HUES64 (cell line): Measurements from ENCODE around the gene UBXN6.

Experiments used
- H3K27ac ChIP-seq: 2 replicates; pipeline ENCODE4 v1.7.0; 2013; ENCODE audit warnings: low read depth, low read length, inconsistent platforms
- H3K27me3 ChIP-seq: 2 replicates; pipeline ENCODE4 v1.6.1; 2013; ENCODE audit warnings: mild to moderate bottlenecking, low read length; ENCODE audit not compliant: insufficient read depth
- H3K36me3 ChIP-seq: 2 replicates; pipeline ENCODE4 v1.6.1; 2013; ENCODE audit warnings: mild to moderate bottlenecking, low read length; ENCODE audit not compliant: insufficient read depth
- H3K4me1 ChIP-seq: 2 replicates; pipeline ENCODE4 v1.6.1; 2013; ENCODE audit warnings: mild to moderate bottlenecking, low read length, moderate library complexity; ENCODE audit not compliant: insufficient read depth
- H3K4me3 ChIP-seq: 2 replicates; pipeline ENCODE4 v1.5.1; 2013; ENCODE audit warnings: mild to moderate bottlenecking, low read length, moderate library complexity
- H3K9ac ChIP-seq: 2 replicates; pipeline ENCODE4 v1.6.1; 2013; ENCODE audit warnings: mild to moderate bottlenecking, low read depth, low read length
- H3K9me3 ChIP-seq: 2 replicates; pipeline ENCODE4 v1.6.1; 2013; ENCODE audit warnings: low read depth, low read length; ENCODE audit not compliant: insufficient read depth
- WGBS: fragments of 150-250, 120-280 bp; methylation state at CpG from one replicate; pipeline ENCODE4 v1.1.7; 2013; ENCODE audit warnings: missing lambda C conversion rate; 5-methylcytosine and 5-hydroxymethylcytosine counted together

UBXN6 gene

GRCh38 chr19:4500841-4501591 lies 43.4 kb upstream of the UBXN6 start:
- Histone ChIP-seq H3K36me3 (peaks cover 73% of the 10 kb centered on the region), H3K4me3 (no peak overlapping the region), H3K9me3 (no peaks in the 10 kb centered on the region), H3K4me1 (no peaks in the 10 kb centered on the region), H3K9ac (no peak overlapping the region), H3K27ac (no peak overlapping the region), H3K27me3 (no peaks in the 10 kb centered on the region)
- WGBS: 95% methylated on average over 29 of the region's 29 CpGs

GRCh38 chr19:4499855-4500254 lies 42.3 kb upstream of the UBXN6 start:
- H3K4me1 ChIP-seq: no peaks in the 10 kb centered on the region

DNA sequence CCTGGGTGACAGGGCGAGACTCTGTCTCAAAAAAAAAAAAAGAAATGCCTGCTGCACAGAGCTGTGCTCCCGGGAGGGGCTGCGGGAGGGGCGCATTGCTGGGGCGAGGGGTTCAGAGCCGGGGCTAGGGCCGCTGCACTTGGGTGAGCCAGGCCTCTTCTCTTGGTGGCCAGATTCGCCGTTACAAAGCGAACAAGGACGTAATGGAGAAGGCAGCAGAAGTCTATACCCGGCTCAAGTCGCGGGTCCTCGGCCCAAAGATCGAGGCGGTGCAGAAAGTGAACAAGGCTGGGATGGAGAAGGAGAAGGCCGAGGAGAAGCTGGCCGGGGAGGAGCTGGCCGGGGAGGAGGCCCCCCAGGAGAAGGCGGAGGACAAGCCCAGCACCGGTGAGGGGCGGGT lies 41.7 kb upstream of the UBXN6 start:
- H3K9ac ChIP-seq: no peak overlapping the region
- H3K27me3 ChIP-seq: no peaks in the 10 kb centered on the region
- peaks cover 77% of the 10 kb centered on the region for H3K36me3 ChIP-seq
- H3K4me3 ChIP-seq: no peak overlapping the region
- no peaks in the 10 kb centered on the region for H3K4me1 ChIP-seq
- no peak overlapping the region for H3K27ac ChIP-seq
- 94% methylated on average over 23 of the region's 23 CpGs for WGBS
- no peaks in the 10 kb centered on the region for H3K9me3 ChIP-seq

More at GRCh38 chr19:4499855-4500254, 42.3 kb upstream of the UBXN6 start:
- Histone ChIP-seq H3K36me3 (peaks cover 75% of the 10 kb centered on the region), H3K9me3 (no peaks in the 10 kb centered on the region), H3K9ac (no peak overlapping the region), H3K4me3 (no peak overlapping the region), H3K27ac (no peak overlapping the region), H3K27me3 (no peaks in the 10 kb centered on the region)
- 93% methylated on average over 15 of the region's 15 CpGs for WGBS

DNA sequence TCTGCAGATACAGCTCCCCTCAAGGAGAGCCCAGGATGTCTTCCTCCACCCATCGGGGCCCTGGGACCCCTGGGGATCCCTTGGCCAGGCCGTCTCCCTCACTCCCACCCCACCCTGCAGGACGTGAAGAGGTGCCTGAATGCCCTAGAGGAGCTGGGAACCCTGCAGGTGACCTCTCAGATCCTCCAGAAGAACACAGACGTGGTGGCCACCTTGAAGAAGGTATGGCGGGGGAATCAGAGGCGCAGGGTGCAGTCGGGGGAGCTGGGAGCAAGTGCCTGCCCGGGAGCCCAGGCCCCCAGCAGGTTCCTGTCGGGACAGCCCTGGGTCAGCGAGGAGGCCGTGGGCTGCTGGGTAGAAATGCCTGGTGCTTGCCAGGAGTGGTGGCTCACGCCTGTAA lies 41.1 kb upstream of the UBXN6 start:
- Histone ChIP-seq H3K4me3 (no peak overlapping the region), H3K27me3 (no peaks in the 10 kb centered on the region), H3K9me3 (no peaks in the 10 kb centered on the region), H3K9ac (no peak overlapping the region), H3K36me3 (peaks cover 79% of the 10 kb centered on the region), H3K27ac (no peak overlapping the region), H3K4me1 (no peaks in the 10 kb centered on the region)
- WGBS: 92% methylated on average over 12 of the region's 12 CpGs

DNA sequence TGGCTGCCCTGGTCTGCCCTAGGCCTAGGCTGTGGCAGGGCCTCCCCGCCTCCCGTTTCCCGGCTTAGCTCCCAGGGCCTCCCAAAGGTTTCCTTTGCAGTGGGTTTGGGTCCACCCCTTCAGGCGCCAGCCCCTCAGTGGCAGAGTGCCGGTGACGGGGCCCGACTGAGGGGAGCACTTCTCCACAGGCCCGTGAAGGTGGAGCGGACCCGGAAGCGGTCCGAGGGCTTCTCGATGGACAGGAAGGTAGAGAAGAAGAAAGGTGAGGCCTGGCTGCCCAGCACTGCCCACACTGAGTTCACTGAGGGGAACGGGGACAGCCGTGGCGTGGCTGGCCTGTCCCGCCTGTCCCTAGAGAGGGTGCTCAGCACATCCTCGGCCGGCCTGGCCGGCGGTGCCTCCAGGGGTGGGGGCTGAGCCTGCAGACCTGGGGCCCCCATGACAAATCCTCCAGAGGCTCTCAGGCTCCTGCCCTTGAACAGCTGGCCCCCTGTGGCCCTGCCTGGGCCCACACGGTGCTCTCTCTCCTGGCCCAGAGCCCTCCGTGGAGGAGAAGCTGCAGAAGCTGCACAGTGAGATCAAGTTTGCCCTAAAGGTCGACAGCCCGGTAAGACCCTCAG lies 40.3 kb upstream of the UBXN6 start:
- Histone ChIP-seq H3K9me3 (no peaks in the 10 kb centered on the region), H3K9ac (no peak overlapping the region), H3K36me3 (peaks cover 83% of the 10 kb centered on the region), H3K4me3 (no peak overlapping the region), H3K27me3 (no peaks in the 10 kb centered on the region), H3K27ac (no peak overlapping the region), H3K4me1 (no peaks in the 10 kb centered on the region)
- WGBS: 95% methylated on average over 25 of the region's 25 CpGs

GRCh38 chr19:4496304-4496703 lies 38.7 kb upstream of the UBXN6 start:
- Histone ChIP-seq H3K4me3 (no peak overlapping the region), H3K27ac (no peak overlapping the region), H3K9me3 (no peaks in the 10 kb centered on the region), H3K4me1 (no peaks in the 10 kb centered on the region), H3K27me3 (no peaks in the 10 kb centered on the region), H3K36me3 (peaks cover 83% of the 10 kb centered on the region), H3K9ac (no peak overlapping the region)
- WGBS: 91% methylated on average over 18 of the region's 18 CpGs

DNA sequence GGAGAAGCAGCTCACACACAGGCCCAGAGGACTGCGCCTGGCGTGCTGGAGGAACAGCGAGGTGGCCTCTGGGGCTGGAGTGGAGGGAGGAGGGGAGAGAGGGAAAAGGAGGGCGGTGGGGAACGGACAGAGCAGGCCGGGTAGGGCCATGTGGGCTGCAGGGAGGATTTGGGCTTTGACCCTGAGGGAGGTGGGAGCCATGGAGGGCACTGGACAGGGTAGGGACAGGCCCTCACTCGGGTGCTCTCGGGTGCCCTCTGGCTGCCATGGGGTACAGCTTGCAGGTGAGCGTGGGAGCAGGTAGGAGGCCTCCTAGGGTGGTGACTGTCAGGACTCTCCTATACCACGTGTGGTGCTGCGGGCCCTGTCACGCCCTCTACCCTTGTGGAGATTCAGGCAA lies 37.9 kb upstream of the UBXN6 start:
- H3K36me3 ChIP-seq: peaks cover 83% of the 10 kb centered on the region
- H3K9ac ChIP-seq: no peak overlapping the region
- no peaks in the 10 kb centered on the region for H3K27me3 ChIP-seq
- no peak overlapping the region for H3K27ac ChIP-seq
- no peak overlapping the region for H3K4me3 ChIP-seq
- 92% methylated on average over 12 of the region's 12 CpGs for WGBS
- H3K4me1 ChIP-seq: no peaks in the 10 kb centered on the region
- no peaks in the 10 kb centered on the region for H3K9me3 ChIP-seq

- Histone ChIP-seq H3K27me3 (no peaks in the 10 kb centered on the region), H3K9ac (no peak overlapping the region), H3K36me3 (peaks cover 85% of the 10 kb centered on the region), H3K27ac (no peak overlapping the region), H3K4me3 (no peak overlapping the region), H3K9me3 (no peaks in the 10 kb centered on the region), H3K4me1 (no peaks in the 10 kb centered on the region)
- 96% methylated on average over 8 of the region's 8 CpGs for WGBS
These were observed 37.1 kb upstream of the UBXN6 start for GRCh38 chr19:4494691-4495064.

- no peaks in the 10 kb centered on the region for H3K27me3 ChIP-seq
- no peak overlapping the region for H3K9ac ChIP-seq
- H3K4me1 ChIP-seq: no peaks in the 10 kb centered on the region
- no peaks in the 10 kb centered on the region for H3K9me3 ChIP-seq
- H3K27ac ChIP-seq: no peak overlapping the region
- peaks cover 87% of the 10 kb centered on the region for H3K36me3 ChIP-seq
- H3K4me3 ChIP-seq: no peak overlapping the region
- WGBS: 96% methylated on average over 61 of the region's 61 CpGs
These were observed 36.5 kb upstream of the UBXN6 start for GRCh38 chr19:4493929-4494690.

DNA sequence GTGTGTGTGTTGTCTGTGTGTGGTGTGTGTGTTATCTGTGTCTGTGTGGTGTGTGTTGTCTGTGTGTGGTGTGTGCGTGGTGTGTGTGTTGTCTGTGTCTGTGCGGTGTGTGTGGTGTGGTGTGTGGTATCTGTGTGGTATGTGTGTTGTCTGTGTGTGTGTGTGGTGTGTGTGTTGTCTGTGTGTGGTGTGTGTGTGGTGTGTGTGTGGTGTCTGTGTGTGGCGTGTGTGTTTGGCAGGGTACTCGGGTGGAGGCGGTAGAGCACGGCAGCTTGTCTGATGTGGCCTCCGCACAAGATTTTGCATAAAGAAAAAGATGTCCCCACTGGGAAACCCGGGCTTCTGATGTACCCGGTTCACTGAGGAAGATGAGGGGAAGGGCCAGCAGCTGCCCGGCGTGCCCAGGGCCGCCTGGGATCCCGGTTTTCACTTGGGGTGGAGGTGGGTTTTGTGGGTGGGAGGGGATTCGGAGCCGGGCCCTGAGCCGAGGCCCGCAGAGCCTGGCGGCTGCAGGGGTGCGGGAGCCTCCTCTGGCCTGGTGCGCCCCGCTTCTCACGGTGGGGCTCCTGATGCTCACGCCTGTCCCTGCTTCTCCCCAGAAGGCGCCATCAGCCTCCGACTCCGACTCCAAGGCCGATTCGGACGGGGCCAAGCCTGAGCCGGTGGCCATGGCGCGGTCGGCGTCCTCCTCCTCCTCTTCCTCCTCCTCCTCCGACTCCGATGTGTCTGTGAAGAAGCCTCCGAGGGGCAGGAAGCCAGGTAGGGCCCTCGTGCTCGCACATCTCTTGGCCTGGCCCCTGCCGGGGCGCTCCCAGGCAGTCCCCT lies 35.7 kb upstream of the UBXN6 start:
- no peaks in the 10 kb centered on the region for H3K4me1 ChIP-seq
- no peaks in the 10 kb centered on the region for H3K27me3 ChIP-seq
- H3K4me3 ChIP-seq: no peak overlapping the region
- WGBS: 95% methylated on average over 41 of the region's 41 CpGs
- H3K9ac ChIP-seq: no peak overlapping the region
- H3K9me3 ChIP-seq: no peaks in the 10 kb centered on the region
- H3K27ac ChIP-seq: no peak overlapping the region
- H3K36me3 ChIP-seq: peaks cover 86% of the 10 kb centered on the region
